H1 (cell line): ENCODE results near the gene CCDC71.

Source experiments
- POLR2A ChIP-seq, 2 experiments: IDR thresholded peaks; 1 replicate in 1 of 2; 2 replicates in 1 of 2; pipeline ENCODE4 v1.6.1; 2011; ENCODE audit warnings: low read depth in 2 of 2, low read length in 2 of 2, mild to moderate bottlenecking in 2 of 2; ENCODE audit errors: control extremely low read depth in 1 of 2
- RFX5 ChIP-seq: IDR thresholded peaks from 2 replicates; pipeline ENCODE4 v1.6.1; 2011; ENCODE audit warnings: low read depth, low read length, improper control_type of control experiment, borderline replicate concordance
- TF ChIP-seq, protein P1 (sequence below), 3 experiments: IDR thresholded peaks; 1 replicate in 2 of 3; 2 replicates in 1 of 3; pipeline versions ENCODE4 v1.5.1 to v1.6.1; 2011; ENCODE audit warnings: low read length in 3 of 3, mild to moderate bottlenecking in 3 of 3, inconsistent platforms in 2 of 3, low read depth in 1 of 3, moderate library complexity in 1 of 3; ENCODE audit not compliant: insufficient read depth in 1 of 3; ENCODE audit errors: control extremely low read depth in 1 of 3

- no peak for TF ChIP-seq POLR2A (IDR thresholded peaks at IDR 0.05; ENCODE audit: control extremely low read depth in 1 of 2, low read depth in 2 of 2, low read length in 2 of 2)
- TF ChIP-seq, protein P1, sequence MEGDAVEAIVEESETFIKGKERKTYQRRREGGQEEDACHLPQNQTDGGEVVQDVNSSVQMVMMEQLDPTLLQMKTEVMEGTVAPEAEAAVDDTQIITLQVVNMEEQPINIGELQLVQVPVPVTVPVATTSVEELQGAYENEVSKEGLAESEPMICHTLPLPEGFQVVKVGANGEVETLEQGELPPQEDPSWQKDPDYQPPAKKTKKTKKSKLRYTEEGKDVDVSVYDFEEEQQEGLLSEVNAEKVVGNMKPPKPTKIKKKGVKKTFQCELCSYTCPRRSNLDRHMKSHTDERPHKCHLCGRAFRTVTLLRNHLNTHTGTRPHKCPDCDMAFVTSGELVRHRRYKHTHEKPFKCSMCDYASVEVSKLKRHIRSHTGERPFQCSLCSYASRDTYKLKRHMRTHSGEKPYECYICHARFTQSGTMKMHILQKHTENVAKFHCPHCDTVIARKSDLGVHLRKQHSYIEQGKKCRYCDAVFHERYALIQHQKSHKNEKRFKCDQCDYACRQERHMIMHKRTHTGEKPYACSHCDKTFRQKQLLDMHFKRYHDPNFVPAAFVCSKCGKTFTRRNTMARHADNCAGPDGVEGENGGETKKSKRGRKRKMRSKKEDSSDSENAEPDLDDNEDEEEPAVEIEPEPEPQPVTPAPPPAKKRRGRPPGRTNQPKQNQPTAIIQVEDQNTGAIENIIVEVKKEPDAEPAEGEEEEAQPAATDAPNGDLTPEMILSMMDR (IDR thresholded peaks at IDR 0.05; ENCODE audit: control extremely low read depth in 1 of 3, insufficient read depth in 1 of 3, low read depth in 1 of 3, low read length in 3 of 3), result no peak
- no peak for TF ChIP-seq RFX5
Observed at GRCh38 chr3:49175530-49175929, 9.4 kb upstream of the CCDC71 start.
